H1 (cell line): ENCODE results near the gene RASD1. TPM values are rescaled to one million over a fixed set of nuclear protein-coding genes. Genes with fewer than 3 reads are reported as not detected.

ENCODE experiments used
- CTCF ChIA-PET: fragments of 300-600 bp; sonication (Branson Sonifier 250); formaldehyde crosslinking; loops from one replicate; lab custom pipeline; 2021; ENCODE audit not compliant: partially characterized antibody; lab: Charles Lee
- POLR2A ChIA-PET: fragments of 300-600 bp; sonication (Branson Sonifier 250); formaldehyde crosslinking; loops from one replicate; lab custom pipeline; 2021; ENCODE audit warnings: inconsistent platforms; ENCODE audit not compliant: partially characterized antibody; lab: Charles Lee
- DNase-seq, 2 experiments: peaks; one replicate each; pipeline versions ENCODE4 v3.0.0 to v3.0.0-alpha.2; 2010 to 2022; ENCODE audit warnings: low spot score in 2 of 2, low read depth in 1 of 2, mixed read lengths in 1 of 2
- FAIRE-seq: peaks from 2 replicates; lab custom pipeline; 2011; peaks lifted over from hg19 to GRCh38; lab: Jason Lieb, UNC
- H2AFZ ChIP-seq: 2 replicates; pipeline ENCODE4 v1.8.1; 2012; ENCODE audit warnings: low read length, inconsistent platforms
- H2AK5ac ChIP-seq: 2 replicates; pipeline ENCODE4 v1.6.1; 2013; ENCODE audit warnings: low read depth, low read length
- H2BK120ac ChIP-seq: replicated peaks from 2 replicates; pipeline ENCODE3; 2013; ENCODE audit warnings: low read depth, low read length, inconsistent platforms
- H2BK12ac ChIP-seq: 2 replicates; pipeline ENCODE4 v1.6.1; 2013; ENCODE audit warnings: low read depth, low read length
- H2BK15ac ChIP-seq: 2 replicates; pipeline ENCODE4 v1.6.1; 2013; ENCODE audit warnings: low read length
- H2BK20ac ChIP-seq: 2 replicates; pipeline ENCODE4 v1.6.1; 2013; ENCODE audit warnings: low read length
- H2BK5ac ChIP-seq: 2 replicates; pipeline ENCODE4 v1.6.1; 2013; ENCODE audit warnings: low read depth, low read length
- H3K14ac ChIP-seq: 2 replicates; pipeline ENCODE4 v1.6.1; 2013; ENCODE audit warnings: inconsistent platforms; ENCODE audit not compliant: insufficient read length
- H3K18ac ChIP-seq: 2 replicates; pipeline ENCODE4 v1.6.1; 2013; ENCODE audit warnings: low read length; ENCODE audit errors: extremely low read depth
- H3K23ac ChIP-seq: 2 replicates; pipeline ENCODE4 v1.6.1; 2013; ENCODE audit warnings: inconsistent platforms; ENCODE audit not compliant: insufficient read length
- H3K23me2 ChIP-seq: 2 replicates; pipeline ENCODE4 v1.6.1; 2013; ENCODE audit warnings: low read depth, low read length
- H3K27ac ChIP-seq: 2 replicates; pipeline ENCODE4 v1.6.1; 2011; ENCODE audit warnings: low read depth, low read length, inconsistent platforms
- H3K27me3 ChIP-seq, 4 experiments: replicated peaks in 1 of 4; 1 replicate in 1 of 4; 2 replicates in 3 of 4; pipeline versions ENCODE4 v1.6.1 to v1.8.1; 2011 to 2013; ENCODE audit warnings: low read length in 3 of 4, mild to moderate bottlenecking in 3 of 4, inconsistent platforms in 2 of 4, mixed read lengths in 2 of 4, moderate library complexity in 1 of 4; ENCODE audit not compliant: control insufficient read depth in 3 of 4, insufficient read depth in 3 of 4; ENCODE audit errors: extremely low read depth in 1 of 4
- H3K36me3 ChIP-seq, 4 experiments: 2 replicates each; pipeline versions ENCODE4 v1.6.1 to v1.8.1; 2011 to 2013; ENCODE audit warnings: mild to moderate bottlenecking in 4 of 4, low read length in 3 of 4, moderate library complexity in 2 of 4, control low read depth in 1 of 4, inconsistent platforms in 1 of 4; ENCODE audit not compliant: insufficient read depth in 4 of 4, control insufficient read depth in 2 of 4
- H3K4ac ChIP-seq: replicated peaks from 2 replicates; pipeline ENCODE3; 2013; ENCODE audit warnings: low read length, low read depth, mixed read lengths, inconsistent platforms; ENCODE audit not compliant: insufficient read length
- H3K4me1 ChIP-seq, 4 experiments: replicated peaks in 1 of 4; 1 replicate in 1 of 4; 2 replicates in 3 of 4; pipeline versions ENCODE4 v1.6.1 to v1.8.1; 2011 to 2013; ENCODE audit warnings: low read length in 3 of 4, inconsistent platforms in 2 of 4, mixed read lengths in 1 of 4; ENCODE audit not compliant: insufficient read depth in 4 of 4, control insufficient read depth in 3 of 4
- H3K4me2 ChIP-seq, 2 experiments: 2 replicates each; pipeline versions ENCODE4 v1.6.1 to v1.8.1; 2011 to 2013; ENCODE audit warnings: low read depth in 2 of 2, low read length in 2 of 2, control low read depth in 1 of 2, inconsistent platforms in 1 of 2, mild to moderate bottlenecking in 1 of 2; ENCODE audit not compliant: insufficient read depth in 1 of 2
- H3K4me3 ChIP-seq, 4 experiments: fragments of 200-600, 300-600 bp in 1 of 4; sonication (generic), shearing (Covaris generic), sonication (Bioruptor Twin) in 1 of 4; 2 replicates each; pipeline versions ENCODE4 v1.5.1 to v1.8.1; 2011 to 2016; ENCODE audit warnings: low read length in 4 of 4, low read depth in 3 of 4, control low read depth in 2 of 4, inconsistent platforms in 2 of 4, mild to moderate bottlenecking in 2 of 4, mixed read lengths in 1 of 4, moderate library complexity in 1 of 4; ENCODE audit not compliant: insufficient read depth in 2 of 4; ENCODE audit errors: extremely low read depth in 1 of 4
- H3K56ac ChIP-seq: replicated peaks from 2 replicates; pipeline ENCODE3; 2013; ENCODE audit warnings: low read depth, mild to moderate bottlenecking, mixed read lengths, low read length, inconsistent platforms; ENCODE audit not compliant: insufficient read length
- H3K79me1 ChIP-seq: 2 replicates; pipeline ENCODE4 v1.6.1; 2013; ENCODE audit warnings: low read depth, low read length, control low read depth
- H3K79me2 ChIP-seq, 2 experiments: 2 replicates each; pipeline versions ENCODE4 v1.6.1 to v1.8.1; 2012 to 2013; ENCODE audit warnings: low read length in 2 of 2, mild to moderate bottlenecking in 2 of 2, inconsistent platforms in 1 of 2; ENCODE audit not compliant: insufficient read depth in 2 of 2, control insufficient read depth in 1 of 2
- H3K9ac ChIP-seq, 4 experiments: replicated peaks in 1 of 4; 1 replicate in 1 of 4; 2 replicates in 3 of 4; pipeline versions ENCODE4 v1.6.1 to v1.8.1; 2011 to 2013; ENCODE audit warnings: low read depth in 3 of 4, low read length in 3 of 4, control low read depth in 2 of 4, mild to moderate bottlenecking in 2 of 4, moderate library complexity in 2 of 4, inconsistent platforms in 1 of 4; ENCODE audit errors: extremely low read depth in 1 of 4
- H3K9me3 ChIP-seq, 2 experiments: 2 replicates each; pipeline versions ENCODE4 v1.6.1 to v1.8.1; 2012 to 2013; ENCODE audit warnings: mild to moderate bottlenecking in 2 of 2, moderate library complexity in 2 of 2, control low read depth in 1 of 2, inconsistent platforms in 1 of 2, low read depth in 1 of 2, low read length in 1 of 2, mixed read lengths in 1 of 2; ENCODE audit not compliant: insufficient read depth in 2 of 2
- H4K20me1 ChIP-seq, 2 experiments: replicated peaks in 1 of 2; 2 replicates each; pipeline versions ENCODE3 to v1.8.1; 2011 to 2013; ENCODE audit warnings: inconsistent platforms in 2 of 2, low read length in 2 of 2, mild to moderate bottlenecking in 1 of 2; ENCODE audit not compliant: insufficient read depth in 2 of 2, control insufficient read depth in 1 of 2
- H4K5ac ChIP-seq: 2 replicates; pipeline ENCODE4 v1.6.1; 2013; ENCODE audit warnings: low read length, low read depth, mixed read lengths, inconsistent platforms; ENCODE audit not compliant: insufficient read length
- H4K8ac ChIP-seq: 2 replicates; pipeline ENCODE4 v1.8.0; 2013; ENCODE audit warnings: mild to moderate bottlenecking, moderate library complexity, low read length, inconsistent platforms; ENCODE audit not compliant: insufficient read depth; ENCODE audit errors: extremely low read depth
- H4K91ac ChIP-seq: replicated peaks from 2 replicates; pipeline ENCODE3; 2013; ENCODE audit warnings: low read length, mixed read lengths, inconsistent platforms; ENCODE audit not compliant: insufficient read length
- CREB1 ChIP-seq: IDR thresholded peaks from 2 replicates; pipeline ENCODE4 v1.6.1; 2012; ENCODE audit warnings: inconsistent platforms
- GTF2F1 ChIP-seq: IDR thresholded peaks from 2 replicates; pipeline ENCODE4 v1.6.1; 2012; ENCODE audit warnings: low read depth, low read length, improper control_type of control experiment, borderline replicate concordance
- POLR2A ChIP-seq, 2 experiments: IDR thresholded peaks; 1 replicate in 1 of 2; 2 replicates in 1 of 2; pipeline ENCODE4 v1.6.1; 2011; ENCODE audit warnings: low read depth in 2 of 2, low read length in 2 of 2, mild to moderate bottlenecking in 2 of 2; ENCODE audit errors: control extremely low read depth in 1 of 2
- RBBP5 ChIP-seq: IDR thresholded peaks from 2 replicates; pipeline ENCODE4 v1.7.1; 2012; ENCODE audit warnings: low read depth, mild to moderate bottlenecking, inconsistent platforms, low read length, moderate library complexity, borderline replicate concordance
- RNF2 ChIP-seq: fragments of 200-900, 300-1000 bp; sonication (generic); IDR thresholded peaks from 2 replicates; pipeline ENCODE4 v1.7.1; 2016; ENCODE audit warnings: borderline replicate concordance, low read depth, mild to moderate bottlenecking, antibody characterized with exemption, low read length; ENCODE audit not compliant: poor library complexity, severe bottlenecking; ENCODE audit errors: missing control alignments
- SP1 ChIP-seq: IDR thresholded peaks from 2 replicates; pipeline ENCODE4 v1.6.1; 2011; ENCODE audit warnings: low read depth, low read length
- SP2 ChIP-seq: IDR thresholded peaks from 2 replicates; pipeline ENCODE4 v1.6.1; 2012; ENCODE audit warnings: mild to moderate bottlenecking, low read length, inconsistent platforms
- SRF ChIP-seq: IDR thresholded peaks from 2 replicates; pipeline ENCODE4 v1.6.1; 2011; ENCODE audit warnings: mild to moderate bottlenecking, low read depth, low read length, moderate library complexity
- WGBS, 2 experiments: shearing (Covaris generic) in 1 of 2; methylation state at CpG; one replicate each; pipeline versions ENCODE4 v1.1.6 to v1.1.7; 2013 to 2015; ENCODE audit warnings: low lambda C conversion rate in 2 of 2, mixed read lengths in 2 of 2, inconsistent platforms in 1 of 2, low coverage in 1 of 2, missing lambda C conversion rate in 1 of 2; ENCODE audit not compliant: insufficient replicate concordance in 2 of 2, insufficient coverage in 1 of 2, insufficient read length in 1 of 2; ENCODE audit errors: extremely low coverage in 1 of 2, missing lambda C conversion rate in 1 of 2; 5-methylcytosine and 5-hydroxymethylcytosine counted together
- polyA plus RNA-seq, 7 experiments: library from polyadenylated mRNA; depleted of rRNA in 3 of 7; stranded (reverse) in 5 of 7; unstranded in 2 of 7; fragments of >200 nt in 5 of 7; fragments of 200-250 nt in 2 of 7; gene quantifications; 1 replicate in 5 of 7; 2 replicates in 1 of 7; 4 replicates in 1 of 7; pipeline versions ENCODE4 v1.2.1 to v1.2.3, GENCODE V29; 2011 to 2013; ENCODE audit warnings: missing spikeins in 2 of 7, mixed read lengths in 2 of 7
- total RNA-seq: library from RNA; stranded (reverse); fragmentation: NEBNext Ultra II Directional; extraction: Animal tissue kit (Norgen Biotek cat#: 25700); gene quantifications from 2 replicates; pipeline ENCODE4 v1.2.1, GENCODE V29; 2021
- TF ChIP-seq, protein P1 (sequence below), 3 experiments: IDR thresholded peaks; 1 replicate in 2 of 3; 2 replicates in 1 of 3; pipeline versions ENCODE4 v1.5.1 to v1.6.1; 2011; ENCODE audit warnings: low read length in 3 of 3, mild to moderate bottlenecking in 3 of 3, inconsistent platforms in 2 of 3, low read depth in 1 of 3, moderate library complexity in 1 of 3; ENCODE audit not compliant: insufficient read depth in 1 of 3; ENCODE audit errors: control extremely low read depth in 1 of 3

Gene RASD1
- total and polyA plus RNA-seq, 2 of the 8 experiments (the other 6 are each of a cell fraction or from before 2014, with no cell fraction given): 2.3 to 2.6 TPM

GRCh38 chr17:17504341-17505140, 8.3 kb upstream of the RASD1 start:
- peaks cover 0 to 2% (median 0%) of the 10 kb centered on the region in 4 experiments; a peak in 1 of 7 replicates for H3K4me1 ChIP-seq
- ChIA-PET CTCF (interaction anchor here (0.7 to 5.1 kb wide), 8 partner anchors 7 to 149 kb away, joined by 3 to 40 read pairs (median 10); partner anchors contain the start of gene RASD1), POLR2A (interaction anchor here (0.7 to 2.2 kb wide), 3 partner anchors 9 to 67 kb away, joined by 3 to 6 read pairs (median 4); partner anchors contain the start of gene RASD1)
- no peak overlapping the region for H2BK20ac ChIP-seq
- no peak for FAIRE-seq
- H2BK15ac ChIP-seq: no peak overlapping the region
- no peak overlapping the region for H4K91ac ChIP-seq
- no peaks in the 10 kb centered on the region for H3K9me3 ChIP-seq
- H4K5ac ChIP-seq: no peak overlapping the region
- no peak for DNase-seq
- H3K4ac ChIP-seq: no peak overlapping the region
- no peaks in the 10 kb centered on the region for H3K36me3 ChIP-seq
- H3K14ac ChIP-seq: no peak overlapping the region
- no peaks in the 10 kb centered on the region for H3K23me2 ChIP-seq
- H4K8ac ChIP-seq: no peak overlapping the region
- H2BK120ac ChIP-seq: no peak overlapping the region
- no peak overlapping the region for H2AFZ ChIP-seq
- no peak overlapping the region for H3K27ac ChIP-seq
- H3K56ac ChIP-seq: no peak overlapping the region
- no peaks in the 10 kb centered on the region for H3K79me1 ChIP-seq
- H2BK5ac ChIP-seq: no peak overlapping the region
- no peak overlapping the region for H3K23ac ChIP-seq
- peaks cover 0 to 2% of the 10 kb centered on the region in 2 experiments for H4K20me1 ChIP-seq
- no peak overlapping the region for H3K9ac ChIP-seq
- no peak overlapping the region for H3K4me3 ChIP-seq
- H2AK5ac ChIP-seq: no peak overlapping the region
- no peaks in the 10 kb centered on the region for H3K79me2 ChIP-seq
- 87% methylated on average over 20 of the region's 20 CpGs; no CpG with 5 or more reads in 1 of the 2 experiments for WGBS, 2 experiments
- no peaks in the 10 kb centered on the region; a peak in 1 of 7 replicates for H3K27me3 ChIP-seq
- 0 out of 2 replicates have a peak overlapping the region, but pooled peaks have one; percentile 14 for H2BK12ac ChIP-seq
- H3K18ac ChIP-seq: no peak overlapping the region; the same call in 1 of the 2 replicates
- H3K4me2 ChIP-seq: no peak overlapping the region
- no peak for TF ChIP-seq GTF2F1
- TF ChIP-seq, protein P1, sequence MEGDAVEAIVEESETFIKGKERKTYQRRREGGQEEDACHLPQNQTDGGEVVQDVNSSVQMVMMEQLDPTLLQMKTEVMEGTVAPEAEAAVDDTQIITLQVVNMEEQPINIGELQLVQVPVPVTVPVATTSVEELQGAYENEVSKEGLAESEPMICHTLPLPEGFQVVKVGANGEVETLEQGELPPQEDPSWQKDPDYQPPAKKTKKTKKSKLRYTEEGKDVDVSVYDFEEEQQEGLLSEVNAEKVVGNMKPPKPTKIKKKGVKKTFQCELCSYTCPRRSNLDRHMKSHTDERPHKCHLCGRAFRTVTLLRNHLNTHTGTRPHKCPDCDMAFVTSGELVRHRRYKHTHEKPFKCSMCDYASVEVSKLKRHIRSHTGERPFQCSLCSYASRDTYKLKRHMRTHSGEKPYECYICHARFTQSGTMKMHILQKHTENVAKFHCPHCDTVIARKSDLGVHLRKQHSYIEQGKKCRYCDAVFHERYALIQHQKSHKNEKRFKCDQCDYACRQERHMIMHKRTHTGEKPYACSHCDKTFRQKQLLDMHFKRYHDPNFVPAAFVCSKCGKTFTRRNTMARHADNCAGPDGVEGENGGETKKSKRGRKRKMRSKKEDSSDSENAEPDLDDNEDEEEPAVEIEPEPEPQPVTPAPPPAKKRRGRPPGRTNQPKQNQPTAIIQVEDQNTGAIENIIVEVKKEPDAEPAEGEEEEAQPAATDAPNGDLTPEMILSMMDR (IDR thresholded peaks at IDR 0.05; ENCODE audit: control extremely low read depth in 1 of 3, insufficient read depth in 1 of 3, low read depth in 1 of 3, low read length in 3 of 3): no peak
- TF ChIP-seq RNF2: no peak
- no peak for TF ChIP-seq RBBP5
- no peak for TF ChIP-seq POLR2A (IDR thresholded peaks at IDR 0.05; ENCODE audit: control extremely low read depth in 1 of 2, low read depth in 2 of 2, low read length in 2 of 2)
- TF ChIP-seq CREB1: no peak
- no peak for TF ChIP-seq SRF
- no peak for TF ChIP-seq SP2
- TF ChIP-seq SP1: no peak
